Measurements from ENCODE around the gene EIF4A2. TPM values are rescaled to one million over a fixed set of nuclear protein-coding genes. Genes with fewer than 3 reads are reported as not detected.
"Not testable (repeated sequence)": the region's sequence is repeated elsewhere in the genome, so short reads cannot be mapped to it uniquely, and the experiment has no call there.

Gene EIF4A2
- total and polyA plus RNA-seq, 9 of the 15 experiments (the other 6 are each of a cell fraction or from before 2014, with no cell fraction given) = 307 to 754 (median 435) TPM

- Histone ChIP-seq H4K20me1 (replicated peaks; ENCODE audit: control insufficient read depth, insufficient read depth, low read length) (no peaks in the 10 kb centered on the region), H3K4me3 (no peak overlapping the region), H3K79me2 (ENCODE audit: control insufficient read depth, insufficient read depth, low read length) (peaks cover 19% of the 10 kb centered on the region), H2AFZ (ENCODE audit: low read depth, low read length) (peak overlapping the region; percentile 71), H3K9me3 (replicated peaks; ENCODE audit: control insufficient read depth, insufficient read depth, low read depth, low read length) (no peaks in the 10 kb centered on the region), H3K9ac (ENCODE audit: insufficient read depth in 1 of 2, low read depth in 2 of 2, low read length in 2 of 2) (no peak overlapping the region), H3K27ac (ENCODE audit: extremely low read depth, low read depth, low read length) (no peak overlapping the region), H3K27me3 (ENCODE audit: control insufficient read depth in 2 of 2, insufficient read depth in 2 of 2, low read length in 2 of 2) (no peaks in the 10 kb centered on the region), H3K36me3 (ENCODE audit: control insufficient read depth, insufficient read depth, low read length) (peaks cover 2% of the 10 kb centered on the region; the same call in 1 of the 3 replicates), H3K4me1 (replicated peaks in 1 of 2; ENCODE audit: control insufficient read depth in 2 of 2, insufficient read depth in 2 of 2, low read length in 2 of 2) (peaks cover 4 to 13% of the 10 kb centered on the region in 2 experiments), H3K4me2 (ENCODE audit: insufficient read depth, low read length) (no peak overlapping the region), H3K9me1 (ENCODE audit: control insufficient read depth, insufficient read depth, low read length) (no peaks in the 10 kb centered on the region)
- ATAC-seq (no peak), FAIRE-seq (no peak), DNase-seq (ENCODE audit: extremely low read depth in 1 of 4, low spot score in 3 of 4) (no peak)
- no peak for TF ChIP-seq FOXP1 (CRISPR knock-in tag; IDR thresholded peaks at IDR 0.05)
- no peak for TF ChIP-seq ZKSCAN1 (IDR thresholded peaks at IDR 0.05; ENCODE audit: low read depth, low read length)
- peak in 1 of 2 experiments; percentile 49 for TF ChIP-seq E2F6 (IDR thresholded peaks at IDR 0.05; ENCODE audit: borderline replicate concordance in 1 of 2, extremely low read depth in 1 of 2, insufficient read depth in 1 of 2, insufficient read length in 1 of 2, low read depth in 1 of 2, low read length in 1 of 2, poor library complexity in 1 of 2, severe bottlenecking in 1 of 2)
- no peak for TF ChIP-seq SP2 (IDR thresholded peaks at IDR 0.05; ENCODE audit: extremely low read depth, low read depth, low read length, poor library complexity, severe bottlenecking)
- intact Hi-C loops (cut with micrococcal nuclease) (no loop called here), in situ Hi-C loops (cut with MboI) (no loop called here)
- CTCF ChIA-PET (ENCODE audit: low intra/inter-chr PET ratio) = no interaction called here
- WGBS (ENCODE audit: insufficient coverage, low coverage, missing lambda C conversion rate) = 59% methylated on average over 4 of the region's 5 CpGs
- BruUV-seq (replicated peaks) = no TSS peak
- POLR2A ChIA-PET = interaction anchor here (0.5 to 1.2 kb wide), 2 partner anchors 8 to 27 kb away, joined by 3 read pairs; no protein-coding TSS in a partner anchor
Observed at GRCh38 chr3:186810336-186810996, 27.1 kb downstream of the EIF4A2 start.

- H4K20me1 ChIP-seq (replicated peaks; ENCODE audit: control insufficient read depth, insufficient read depth, low read length); BruUV-seq (replicated peaks); H3K9me3 ChIP-seq (replicated peaks; ENCODE audit: control insufficient read depth, insufficient read depth, low read depth, low read length); H3K9ac ChIP-seq (ENCODE audit: insufficient read depth in 1 of 2, low read depth in 2 of 2, low read length in 2 of 2); H3K27me3 ChIP-seq (ENCODE audit: control insufficient read depth in 2 of 2, insufficient read depth in 2 of 2, low read length in 2 of 2); FAIRE-seq; H3K4me2 ChIP-seq (ENCODE audit: insufficient read depth, low read length); DNase-seq (ENCODE audit: extremely low read depth in 1 of 4, low spot score in 3 of 4); ATAC-seq; H2AFZ ChIP-seq (ENCODE audit: low read depth, low read length); CTCF ChIA-PET (ENCODE audit: low intra/inter-chr PET ratio); H3K36me3 ChIP-seq (ENCODE audit: control insufficient read depth, insufficient read depth, low read length); H3K9me1 ChIP-seq (ENCODE audit: control insufficient read depth, insufficient read depth, low read length); in situ Hi-C loops (cut with MboI); H3K4me3 ChIP-seq; H3K27ac ChIP-seq (ENCODE audit: extremely low read depth, low read depth, low read length); intact Hi-C loops (cut with micrococcal nuclease): not testable (repeated sequence)
- Histone ChIP-seq H3K79me2 (ENCODE audit: control insufficient read depth, insufficient read depth, low read length) (peaks cover 11% of the 10 kb centered on the region; the same call in 2 of the 3 replicates), H3K4me1 (replicated peaks in 1 of 2; ENCODE audit: control insufficient read depth in 2 of 2, insufficient read depth in 2 of 2, low read length in 2 of 2) (peaks cover 4 to 16% of the 10 kb centered on the region in 2 experiments)
- WGBS (ENCODE audit: insufficient coverage, low coverage, missing lambda C conversion rate) = no CpG with 5 or more reads among the region's 29 CpGs
- POLR2A ChIA-PET = interaction anchor here (1.7 kb wide), 1 partner anchor 28 kb away, joined by 7 read pairs; the partner anchor contains the start of gene EIF4A2
Observed at GRCh38 chr3:186811313-186811712, 27.9 kb downstream of the EIF4A2 start.

Measured in K562 (cell line).